Measurements from ENCODE around the gene PLXDC2.

PLXDC2 gene

DNA sequence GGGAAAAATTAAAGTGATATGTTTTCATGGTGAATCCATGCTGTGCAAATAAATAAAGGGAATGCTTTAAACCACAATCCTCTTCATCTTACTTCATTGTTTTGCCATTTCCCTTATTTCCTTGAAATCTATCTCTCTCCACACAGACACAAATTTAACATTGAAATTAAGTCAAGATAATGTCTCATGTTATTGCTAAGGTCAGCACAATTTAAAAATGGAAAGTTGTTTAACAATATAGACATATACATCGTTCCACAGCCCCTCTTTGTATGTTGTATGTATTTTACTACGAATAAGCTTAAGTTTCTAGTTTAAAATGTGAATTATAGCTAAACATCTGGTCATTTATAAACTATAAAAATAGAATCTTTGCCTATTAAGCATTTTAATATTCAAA, 256.9 kb downstream of the PLXDC2 start:
- no peak for DNase-seq

DNA sequence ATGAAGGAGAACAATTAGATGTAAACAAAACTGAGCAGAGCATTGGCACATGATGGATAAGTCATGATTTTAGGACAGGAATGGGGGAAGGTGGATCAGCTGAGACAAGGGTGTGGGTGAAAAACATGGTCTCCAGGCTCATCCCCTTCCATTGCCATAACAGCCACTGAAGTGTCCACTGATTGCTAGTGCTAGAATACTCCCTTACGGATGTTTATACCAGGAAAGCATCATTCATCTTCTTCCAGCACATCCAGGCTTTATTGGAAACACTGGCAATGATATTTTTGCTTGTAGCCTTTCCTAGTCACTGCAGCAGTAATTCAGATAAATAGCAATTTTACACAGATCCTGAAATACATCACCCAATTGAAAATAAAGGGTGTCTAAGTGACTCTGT, 259.5 kb downstream of the PLXDC2 start:
- DNase-seq = no peak

DNA sequence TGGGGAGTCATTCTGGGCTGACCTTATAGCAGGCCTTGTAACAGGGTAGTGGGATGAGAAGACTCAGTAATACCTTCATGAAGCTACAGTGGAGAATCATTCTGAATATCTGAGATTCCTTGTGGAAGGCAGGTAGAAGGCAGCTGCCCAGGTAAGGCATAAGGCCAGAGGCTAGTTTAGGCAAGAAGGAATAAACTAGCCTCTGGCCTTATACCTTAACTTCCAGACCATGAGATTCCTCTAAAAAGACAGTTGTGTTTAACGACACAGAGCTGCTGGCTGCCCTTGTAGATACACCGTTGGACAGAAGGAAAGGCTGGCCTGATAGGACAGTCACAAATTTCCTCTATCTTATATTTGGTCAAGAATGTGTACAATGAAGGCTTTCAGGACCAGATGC, 268.2 kb downstream of the PLXDC2 start:
- no peak for DNase-seq

DNA sequence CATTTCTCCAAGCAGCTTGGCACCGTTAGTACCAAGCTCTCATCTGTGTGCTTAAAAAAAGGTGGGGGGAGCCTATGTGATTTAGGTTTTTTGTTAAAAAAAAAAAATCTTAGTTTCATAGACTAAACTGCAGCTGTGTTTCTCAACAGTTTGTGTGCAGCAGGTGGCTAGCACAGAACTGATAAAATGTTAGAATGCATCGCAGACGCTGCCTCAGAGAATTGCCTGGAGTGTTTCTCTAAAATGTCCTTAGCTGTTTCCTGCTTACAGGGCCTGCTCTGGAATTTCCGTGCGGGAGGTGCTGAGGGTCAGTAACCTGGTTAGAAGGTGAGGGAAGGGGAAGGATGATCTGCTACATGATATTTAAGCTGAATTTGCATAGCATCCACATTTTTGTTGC, 268.9 kb downstream of the PLXDC2 start:
- DNase-seq = no peak

DNA sequence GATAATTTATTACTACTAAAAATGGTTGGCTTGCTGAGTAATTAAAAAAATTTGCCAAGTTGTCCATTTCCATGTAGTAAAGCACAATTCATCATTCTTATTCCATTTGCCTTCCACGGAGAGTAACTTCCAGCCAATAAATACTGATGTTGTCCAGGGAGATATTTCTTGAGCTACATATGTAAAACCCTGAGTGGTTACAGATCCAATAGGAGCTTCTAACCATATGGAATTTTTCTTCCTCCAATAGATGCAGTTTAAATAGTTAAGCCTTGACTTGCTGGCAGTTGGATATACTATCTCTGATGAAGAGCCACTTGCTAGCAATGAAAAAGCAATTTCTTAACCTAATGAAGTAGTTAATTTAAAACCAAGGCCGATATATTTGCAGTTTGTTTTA, 271.1 kb downstream of the PLXDC2 start:
- DNase-seq = no peak

DNA sequence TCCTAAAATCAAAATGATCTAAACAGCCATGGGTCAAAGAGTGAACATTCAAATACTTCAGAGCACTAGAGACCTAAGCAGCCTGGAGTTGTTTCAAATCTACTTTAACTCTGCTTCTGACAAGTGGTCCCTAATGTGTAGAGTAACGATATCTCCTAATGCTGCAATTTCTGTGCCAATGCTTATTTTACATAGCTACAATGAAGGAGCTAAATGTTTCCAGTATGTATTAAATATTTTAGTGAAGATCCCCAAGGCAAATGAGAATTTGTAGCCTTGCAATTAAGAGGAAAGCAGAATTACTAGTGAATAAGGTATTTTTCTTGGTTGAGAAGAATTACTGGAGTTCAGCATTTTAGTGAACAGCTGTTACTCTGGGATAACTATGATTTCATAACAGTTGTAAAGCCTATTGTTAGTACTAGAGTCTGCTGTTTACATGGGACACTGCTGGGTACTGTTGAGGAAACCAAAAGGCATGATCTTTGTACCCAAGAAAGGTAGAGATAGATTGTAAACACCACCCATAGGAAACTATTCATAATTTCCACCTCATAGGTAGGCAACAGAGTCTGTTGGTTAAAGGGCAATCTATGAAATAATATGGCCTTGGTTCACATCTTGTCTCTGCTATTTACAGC, 271.9 kb downstream of the PLXDC2 start:
- DNase-seq = no peak

DNA sequence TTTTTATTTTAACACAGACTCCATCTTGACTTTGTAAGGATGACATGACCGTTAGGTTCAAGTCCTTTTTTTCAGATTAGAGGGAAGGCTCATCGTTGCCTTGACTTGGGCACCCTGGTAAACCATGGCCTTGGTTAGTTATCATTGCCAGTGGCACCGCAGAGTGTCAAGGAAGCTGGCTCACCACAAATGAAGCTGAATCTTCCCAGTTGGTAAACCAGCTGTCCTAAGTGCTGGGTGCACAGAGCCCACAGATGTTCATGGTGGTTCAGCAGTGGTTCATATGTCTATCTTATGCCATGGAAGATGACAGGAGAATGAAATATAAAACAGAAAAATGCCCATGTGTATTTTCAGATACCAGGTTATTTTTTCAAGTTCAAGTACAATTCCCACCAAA, 273.6 kb downstream of the PLXDC2 start:
- DNase-seq = no peak

DNA sequence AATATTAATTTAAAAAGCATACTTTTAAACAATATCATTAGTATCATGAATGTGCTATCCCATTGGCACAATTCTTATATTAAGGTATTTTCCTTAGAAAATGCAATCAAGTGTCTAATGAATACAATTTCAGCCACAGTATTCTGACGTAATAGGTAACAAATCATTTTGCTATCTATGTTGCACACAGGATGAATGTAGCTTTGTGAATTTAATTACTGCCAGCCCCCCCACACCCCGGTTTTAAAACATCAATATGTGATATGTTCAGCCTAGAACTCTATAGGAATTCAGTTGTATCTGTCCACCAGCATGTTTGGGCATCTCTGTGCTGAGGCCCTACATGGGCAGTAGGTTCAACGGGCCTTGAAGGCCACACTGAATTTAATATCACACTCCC, 274.6 kb downstream of the PLXDC2 start:
- DNase-seq = no peak

DNA sequence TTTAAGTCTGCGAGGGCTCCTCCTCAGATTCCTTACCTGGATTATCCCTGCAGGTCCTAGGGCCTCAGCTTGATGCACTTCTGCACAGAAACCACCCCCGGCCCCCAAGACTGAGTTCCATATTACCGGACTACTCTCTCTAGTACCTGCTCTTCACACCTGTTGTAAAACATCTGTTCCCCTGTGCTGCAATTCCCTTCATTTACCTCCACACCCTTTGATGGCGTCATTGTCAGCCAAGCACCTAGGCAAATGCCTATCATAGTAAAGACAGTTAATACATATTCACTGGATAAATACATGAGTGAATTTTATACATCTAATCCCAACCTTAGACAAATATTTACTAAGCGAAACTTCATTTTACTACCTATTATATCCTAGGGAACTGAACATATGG, 275.5 kb downstream of the PLXDC2 start:
- no peak for DNase-seq

DNA sequence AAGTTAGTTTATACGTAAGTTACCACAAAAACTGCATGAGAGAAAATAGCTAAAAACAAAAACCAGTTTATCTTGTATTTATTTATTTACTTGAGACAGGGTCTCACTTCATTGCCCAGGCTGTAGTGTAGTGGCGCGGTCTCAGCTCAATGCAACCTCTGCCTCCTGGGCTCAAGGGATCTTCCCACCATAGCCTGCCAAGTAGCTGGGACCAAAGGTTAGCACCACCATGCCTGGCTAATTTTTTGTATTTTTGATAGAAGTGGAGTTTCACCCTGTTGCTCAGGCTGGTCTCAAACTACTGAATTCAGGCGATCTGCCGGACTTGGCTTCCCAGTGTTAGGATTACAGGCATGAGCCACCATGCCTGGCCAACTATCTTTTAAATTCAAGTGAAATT, 277.4 kb downstream of the PLXDC2 start:
- no peak for DNase-seq

DNA sequence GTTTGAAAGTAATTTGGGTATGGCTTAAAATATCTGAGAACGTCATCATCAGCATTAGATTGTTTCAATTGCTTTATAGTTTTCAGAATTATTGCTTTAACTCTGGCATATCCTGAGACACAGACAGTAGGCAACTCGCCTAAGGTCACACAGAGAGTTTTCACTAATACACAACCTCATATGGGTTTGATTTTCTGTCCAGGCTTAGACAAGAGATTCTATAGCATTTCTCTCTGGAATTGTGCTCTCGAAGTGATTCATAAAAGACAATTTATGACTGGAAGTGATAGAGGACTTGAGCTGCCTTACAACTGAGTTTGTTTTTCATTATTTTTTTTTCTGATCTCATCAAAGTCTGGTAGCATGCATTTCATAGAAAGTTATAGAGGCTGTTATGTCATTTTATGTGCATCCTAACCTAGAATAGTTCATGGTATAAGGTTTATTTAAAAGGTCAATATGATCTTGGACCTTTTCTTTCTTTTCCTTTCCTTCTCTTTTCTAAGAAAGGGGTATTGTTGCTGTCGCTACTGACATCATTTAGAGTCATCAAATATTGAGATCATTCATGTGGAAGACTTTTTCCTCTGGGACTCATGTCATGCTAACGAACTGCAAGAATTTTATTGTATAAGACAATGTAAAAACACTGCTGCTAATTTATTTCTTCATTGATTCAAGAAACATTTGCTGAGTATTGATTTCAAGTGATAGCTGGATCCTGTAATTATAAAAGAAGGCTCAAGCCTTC, 278.2 kb downstream of the PLXDC2 start:
- no peak for DNase-seq

DNA sequence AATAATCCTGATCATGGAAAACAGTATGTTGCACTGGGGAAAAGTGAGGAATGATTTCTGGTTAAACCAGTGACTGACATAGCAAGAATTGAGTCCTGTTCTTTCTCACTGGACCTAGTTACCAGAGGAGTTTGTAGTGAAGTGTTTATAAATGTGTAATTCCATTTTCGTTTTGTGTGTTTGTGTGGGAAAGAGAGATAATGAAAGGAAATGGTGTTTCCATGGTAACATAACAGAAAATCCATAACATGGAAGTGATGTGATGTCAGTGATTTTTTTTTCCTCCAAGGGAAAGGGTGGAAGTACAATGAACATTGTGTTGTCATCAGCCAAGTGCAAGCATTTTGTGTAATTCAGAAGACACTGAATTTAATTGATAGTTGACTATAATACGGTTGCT, 283.9 kb downstream of the PLXDC2 start:
- DNase-seq = no peak

DNA sequence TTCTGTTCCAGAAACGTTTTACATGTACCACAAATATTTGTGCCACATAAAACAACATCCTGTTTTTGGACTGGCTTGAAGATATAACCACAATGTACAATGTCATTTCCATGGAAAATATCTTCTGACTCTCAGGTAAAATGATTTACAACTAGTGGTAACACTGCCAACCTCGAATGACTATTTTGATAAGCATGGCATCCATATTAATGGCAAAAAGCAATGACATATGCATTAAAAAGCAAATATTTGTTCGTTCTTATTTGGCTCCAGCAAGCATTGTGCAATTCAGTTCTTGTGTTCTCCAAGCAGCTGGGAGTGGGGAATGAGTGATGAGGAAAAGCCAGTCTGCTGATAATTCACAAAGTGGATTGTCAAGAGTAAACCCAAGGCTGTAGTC, 289.0 kb downstream of the PLXDC2 start:
- no peak for DNase-seq

DNA sequence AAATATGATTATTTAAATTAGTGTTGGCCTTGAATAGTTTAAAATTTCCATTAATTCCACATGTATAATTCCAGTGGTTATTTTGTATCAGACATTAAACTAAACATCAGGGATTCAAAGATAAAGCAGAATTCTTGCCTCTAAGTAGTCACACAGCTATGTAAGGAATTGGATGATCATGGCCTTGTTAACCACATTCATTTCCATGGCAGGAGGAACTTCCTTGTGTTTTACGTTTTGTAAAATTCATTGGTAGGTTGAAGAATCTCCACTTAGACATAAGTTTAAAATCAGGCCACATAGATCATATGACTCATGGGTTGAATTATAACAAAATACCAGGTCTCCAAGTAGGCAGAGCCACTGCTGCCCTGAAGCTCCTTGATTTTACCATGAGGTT, 289.7 kb downstream of the PLXDC2 start:
- DNase-seq = no peak

DNA sequence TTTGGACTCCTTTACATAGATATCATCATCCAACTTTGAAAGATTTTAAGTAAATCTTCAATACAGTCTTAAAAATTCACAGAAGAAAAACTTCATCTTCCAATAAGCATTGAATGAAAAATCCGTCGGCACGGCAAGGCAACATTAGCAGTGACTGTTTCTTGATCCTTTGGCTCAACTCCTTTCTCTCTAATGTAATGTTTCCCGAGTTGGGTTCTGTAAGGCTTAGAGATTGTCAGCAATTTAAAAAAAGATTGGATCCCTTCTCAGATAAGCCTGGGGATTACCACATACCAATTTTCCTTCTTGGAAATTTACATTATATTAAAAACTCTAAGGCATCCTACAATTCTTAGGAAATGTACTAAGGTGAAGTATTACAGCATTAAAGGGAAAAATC, 291.8 kb downstream of the PLXDC2 start:
- no peak for DNase-seq

DNA sequence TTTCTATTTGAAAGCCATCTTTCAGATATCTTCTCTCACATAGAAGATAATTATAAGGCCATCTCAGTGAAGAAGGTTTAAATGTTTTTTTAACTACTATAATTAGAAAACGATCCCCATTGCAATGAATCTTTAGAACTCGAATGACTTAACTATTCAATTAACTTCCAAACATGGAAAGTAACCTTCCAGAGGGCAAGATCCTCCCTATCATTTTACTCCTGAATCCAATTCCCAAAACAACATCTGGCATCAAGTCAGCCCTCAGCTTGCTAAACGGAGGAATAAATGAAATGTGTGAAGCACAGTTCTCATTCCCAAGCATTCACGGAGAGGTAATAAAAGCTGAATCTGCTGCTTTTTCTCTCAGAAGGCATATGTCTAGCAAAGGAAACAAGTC, 293.4 kb downstream of the PLXDC2 start:
- DNase-seq = no peak

DNA sequence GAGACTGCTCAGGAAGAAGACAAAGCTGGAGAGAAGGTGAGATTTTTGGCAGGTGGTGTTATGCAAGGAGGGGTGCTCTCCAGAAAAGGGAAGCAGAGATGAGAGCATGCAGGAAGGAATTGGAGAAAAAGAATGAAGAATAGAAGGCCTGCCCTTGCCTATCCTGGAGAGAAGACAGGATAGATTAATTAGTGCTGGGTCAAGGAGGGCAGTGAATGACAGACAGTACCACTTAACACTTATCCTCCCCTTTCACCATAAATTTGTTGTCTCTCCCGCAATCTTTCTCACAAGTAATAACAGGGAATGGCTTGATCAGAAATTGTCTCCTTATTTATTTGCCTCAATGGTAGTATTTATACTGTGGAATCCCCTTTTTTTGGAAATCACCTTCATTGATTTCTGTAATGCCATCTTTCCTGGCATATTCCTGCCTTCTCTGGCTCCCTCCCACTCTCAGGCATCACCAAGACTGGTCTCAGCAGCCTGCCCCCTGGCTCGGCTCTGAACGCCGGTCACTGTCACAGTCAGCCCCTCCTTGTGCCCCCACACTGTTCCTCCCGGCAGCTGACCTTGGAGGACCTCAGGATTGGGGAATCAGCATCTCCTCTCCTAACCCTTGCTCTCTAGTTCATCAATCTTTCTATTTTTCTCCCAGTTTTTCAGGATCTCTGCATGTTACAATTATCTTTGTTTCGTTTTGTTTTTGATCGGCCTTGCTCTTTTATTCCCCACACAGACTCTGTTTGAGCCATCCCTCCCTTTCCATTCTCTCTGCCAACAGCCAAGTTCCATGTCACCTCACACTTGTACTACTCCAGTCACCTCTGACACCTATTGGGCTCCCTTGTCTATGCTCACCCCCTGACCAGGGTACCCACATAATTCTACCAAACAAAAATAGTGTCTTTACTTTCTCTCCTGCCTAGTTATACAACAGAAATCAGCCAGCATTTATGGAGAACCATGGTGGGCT, 294.2 kb downstream of the PLXDC2 start:
- no peak for DNase-seq

DNA sequence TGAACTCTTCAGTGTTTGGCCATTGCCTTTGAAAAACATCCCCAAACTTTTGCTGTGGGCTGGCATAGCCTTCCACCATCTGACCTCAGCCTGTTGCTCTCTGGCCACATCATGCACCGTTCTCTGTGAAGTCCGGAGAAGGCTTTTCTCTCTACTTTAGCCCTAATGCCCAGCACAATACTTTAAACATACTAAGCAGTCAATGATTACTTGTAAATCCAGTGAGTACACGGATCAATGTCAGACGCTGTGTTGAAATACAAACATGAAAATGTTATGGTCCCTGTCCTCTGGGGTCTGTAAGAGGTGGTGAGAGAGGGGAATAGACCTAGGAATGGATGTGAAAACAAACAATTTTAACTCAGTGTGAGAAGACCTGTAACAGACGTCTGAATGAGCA, 297.9 kb downstream of the PLXDC2 start:
- no peak for DNase-seq

DNA sequence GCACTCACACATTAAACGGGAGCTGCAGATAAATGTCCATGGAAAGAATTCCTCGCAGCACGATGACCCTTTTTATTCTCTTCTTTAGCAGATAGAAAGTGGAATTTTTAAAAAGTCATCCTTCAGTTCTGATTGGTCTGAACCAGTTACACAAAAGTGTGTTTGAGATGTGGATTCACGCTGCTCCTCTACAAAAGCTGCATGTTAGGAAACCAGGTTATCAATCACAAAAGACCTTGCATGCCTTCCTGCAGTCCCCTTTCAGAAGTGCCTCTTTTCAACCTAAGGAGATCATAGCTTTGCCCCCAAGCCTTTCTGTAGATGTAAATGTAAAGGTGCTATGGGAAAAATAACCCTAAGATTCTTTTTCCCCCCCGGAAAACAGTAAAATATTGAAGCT, 299.7 kb downstream of the PLXDC2 start:
- no peak for DNase-seq

DNA sequence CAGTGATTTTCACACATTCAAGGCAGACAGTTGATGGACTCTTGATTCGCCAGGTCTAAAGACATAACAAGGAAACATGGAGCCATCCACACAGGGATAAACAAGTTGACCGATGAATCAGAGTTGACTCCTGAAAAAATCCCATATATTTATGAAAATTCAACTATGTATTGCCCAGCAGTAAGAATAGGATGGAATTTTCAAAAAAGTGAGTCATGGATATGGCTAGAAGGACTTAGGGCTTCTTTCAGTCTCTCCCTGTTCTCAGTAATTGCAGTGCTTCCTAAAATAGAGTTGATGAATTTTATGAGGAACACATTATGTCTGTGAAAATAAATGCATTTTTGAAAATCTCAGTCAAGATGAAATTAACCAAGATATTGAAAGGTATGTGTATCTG, 301.2 kb downstream of the PLXDC2 start:
- DNase-seq = no peak

DNA sequence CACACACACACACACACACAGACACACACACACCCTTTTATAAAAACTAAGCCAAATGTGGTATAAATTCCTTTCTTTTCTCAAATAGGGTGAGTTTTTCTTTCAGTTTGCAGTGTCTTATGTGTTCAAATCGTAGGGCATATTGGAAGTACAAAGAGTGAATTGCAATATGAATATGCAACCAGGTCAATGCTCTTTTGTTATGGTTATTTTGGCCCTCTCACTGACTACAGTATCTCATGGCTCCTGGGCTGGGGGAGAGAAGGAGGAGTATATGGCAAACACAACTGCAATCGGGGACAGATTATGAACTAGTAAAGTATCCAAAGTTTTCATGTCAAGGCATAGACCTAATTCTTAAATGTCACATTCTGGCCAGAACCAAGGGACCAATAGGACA, 301.9 kb downstream of the PLXDC2 start:
- DNase-seq = no peak

DNA sequence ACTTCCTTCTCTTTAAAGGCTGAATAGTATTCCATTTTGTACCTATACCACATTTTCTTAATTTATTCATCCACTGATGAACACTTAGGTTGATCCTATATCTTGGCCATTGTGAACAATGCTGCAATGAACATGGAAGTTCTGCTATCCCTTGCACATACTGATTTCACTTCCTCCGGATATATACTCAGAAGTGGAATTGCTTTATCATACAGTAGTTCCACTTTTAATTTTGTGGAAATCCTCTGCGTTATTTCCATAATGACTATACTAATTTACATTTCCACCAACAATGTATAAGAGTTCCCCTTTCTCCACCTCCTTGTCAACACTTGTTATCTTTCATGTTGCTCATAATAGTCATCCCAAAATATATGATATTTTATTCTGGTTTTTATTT, 312.6 kb downstream of the PLXDC2 start:
- no peak for DNase-seq

DNA sequence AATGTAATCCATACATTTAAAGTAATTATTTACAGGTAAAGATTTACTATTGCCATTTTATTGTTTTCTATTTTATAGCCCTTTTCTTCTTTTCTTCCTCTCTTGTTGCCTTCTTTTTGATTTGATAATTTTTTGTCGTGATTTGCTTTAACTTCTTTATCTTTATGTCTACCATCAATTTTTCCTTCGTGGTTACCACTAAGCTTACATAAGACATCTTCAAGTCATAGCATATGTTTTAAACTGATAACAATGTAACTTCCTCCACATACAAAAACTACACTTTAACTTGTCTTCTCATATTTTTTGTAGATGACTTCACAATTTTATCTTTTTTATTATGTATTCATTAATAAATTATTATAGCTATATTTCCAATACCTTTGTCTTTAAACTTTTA, 316.6 kb downstream of the PLXDC2 start:
- no peak for DNase-seq

DNA sequence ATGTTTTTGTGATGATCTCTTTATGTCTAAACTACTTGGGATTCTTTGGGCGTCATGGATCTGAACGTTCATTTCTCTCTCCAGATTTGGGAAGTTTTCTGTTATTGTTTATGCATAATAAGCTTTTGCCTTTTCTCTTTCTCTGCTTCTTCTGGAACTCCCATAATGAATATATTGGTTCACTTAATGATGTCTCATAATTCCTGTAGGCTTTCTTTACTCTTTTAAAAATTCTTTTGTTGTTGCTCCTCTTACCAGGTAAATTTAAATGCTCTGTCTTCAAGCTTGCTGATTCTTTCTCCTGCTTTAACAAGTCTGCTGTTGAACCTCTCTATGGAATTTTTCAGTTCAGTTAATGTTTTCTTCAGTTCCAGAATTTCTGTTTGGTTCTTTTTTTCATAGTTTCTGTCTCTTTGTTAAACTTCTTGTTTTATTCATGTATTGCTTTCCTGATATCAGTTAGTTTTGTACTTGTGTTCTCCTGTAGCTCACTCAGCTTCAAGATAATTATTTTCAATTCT, 317.5 kb downstream of the PLXDC2 start:
- DNase-seq = no peak

Measured in NCI-H510A (cell line).